Dermis blood vessel endothelial cell (primary cell): ENCODE data around the gene LEPR. TPM values are rescaled to one million over a fixed set of nuclear protein-coding genes. Genes with fewer than 3 reads are reported as not detected.

Source experiments
- DNase-seq: peaks from one replicate; pipeline ENCODE4 v3.0.0; 2010
- total RNA-seq: library from RNA; depleted of rRNA; stranded (reverse); fragments of >200 nt; gene quantifications from 2 replicates; pipeline ENCODE4 v1.2.3, GENCODE V29; 2014

The LEPR gene
- total RNA-seq, 1 donor from 2014 or later: 81.2 TPM

- no peak for DNase-seq
Measured at GRCh38 chr1:65409816-65410326, 10.6 kb upstream of the LEPR start.

DNA sequence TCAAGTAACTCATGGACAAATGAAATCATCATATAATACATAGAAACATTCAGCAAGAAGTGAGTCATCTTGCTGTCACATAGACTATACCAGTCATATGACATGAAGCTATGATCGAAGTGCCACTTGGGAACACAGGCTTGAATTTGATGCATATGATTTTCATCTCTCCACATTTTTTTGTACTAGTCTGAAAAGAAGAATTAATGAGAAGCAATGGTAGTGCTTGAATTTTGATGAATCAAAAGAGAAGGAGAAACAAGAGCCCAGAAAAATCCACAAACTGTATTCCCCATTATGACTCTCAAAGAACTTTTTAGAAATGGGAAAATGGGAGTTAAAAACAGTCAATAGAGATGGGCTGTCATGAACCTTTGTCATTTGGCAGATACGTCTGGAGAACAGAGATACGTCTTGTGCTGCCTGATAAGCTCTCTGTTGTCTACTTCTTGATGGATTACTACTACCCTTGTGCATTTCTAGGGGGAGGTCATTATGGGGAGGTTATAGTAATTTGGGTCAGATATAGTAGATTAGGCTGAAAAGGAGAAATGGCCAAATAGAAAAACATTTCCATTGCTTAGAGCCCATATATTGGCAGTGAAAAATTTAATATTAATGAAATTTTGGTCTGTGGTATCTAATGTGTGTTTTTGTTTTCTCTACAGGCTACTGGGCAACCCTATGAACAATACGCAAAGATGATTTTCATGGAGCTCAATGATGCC lies 8.0 kb upstream of the LEPR start:
- no peak for DNase-seq

DNA sequence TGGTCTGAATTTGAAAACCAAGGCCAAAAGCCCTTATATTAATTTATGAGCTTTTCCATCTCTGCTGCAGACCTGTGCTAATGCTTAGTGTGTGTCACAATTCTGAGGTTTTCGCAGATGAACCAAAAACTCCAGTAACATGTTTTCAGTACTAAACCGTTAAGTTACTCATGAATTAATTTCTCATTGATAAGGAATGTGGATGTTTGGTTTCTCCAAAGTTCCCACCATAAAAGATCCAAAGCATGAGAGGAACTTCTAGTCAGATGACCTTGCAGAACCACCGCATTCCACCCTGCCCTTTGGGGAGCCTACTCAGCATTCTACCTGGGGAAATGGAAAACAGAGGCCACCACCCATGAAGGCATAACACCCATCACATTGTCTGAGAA lies 7.5 kb upstream of the LEPR start:
- no peak for DNase-seq

DNA sequence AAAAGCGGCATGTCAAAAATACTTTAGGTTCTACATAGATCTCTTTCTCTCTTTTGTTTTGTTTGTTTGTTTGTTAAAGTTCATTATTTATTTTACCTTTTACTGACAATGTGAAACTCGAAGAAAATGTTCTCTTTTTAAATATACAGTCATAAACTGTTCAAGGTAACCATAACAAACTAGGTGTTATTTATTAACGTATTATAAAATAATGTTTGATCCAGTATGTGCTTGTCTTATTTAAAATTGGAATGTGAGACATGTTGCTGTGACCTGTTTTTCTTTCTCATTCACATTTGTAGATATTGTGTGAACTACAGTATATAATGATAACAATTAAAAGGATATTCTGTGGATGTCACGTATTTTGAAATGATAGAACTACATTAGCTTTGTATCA lies 5.9 kb upstream of the LEPR start:
- no peak for DNase-seq

DNA sequence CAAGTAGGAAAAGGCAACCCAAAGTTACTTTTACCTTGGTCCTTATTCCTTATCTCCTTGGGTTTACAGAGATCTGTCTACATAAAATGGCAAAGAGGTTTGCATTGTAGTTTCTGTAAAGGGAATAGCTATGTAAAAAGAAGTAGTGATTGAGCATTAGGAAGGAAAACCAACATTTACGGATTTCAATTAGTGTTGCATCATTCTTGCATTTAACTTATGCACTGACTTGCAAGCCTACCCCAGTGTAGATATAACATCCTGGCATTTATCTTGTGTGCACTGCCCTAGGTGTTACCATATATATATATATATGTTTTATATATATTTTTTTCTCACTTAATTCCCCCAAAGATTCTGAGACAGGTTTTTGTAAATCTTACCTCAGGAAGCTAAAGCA lies 3.7 kb upstream of the LEPR start:
- DNase-seq: no peak

GRCh38 chr1:65417729-65418128 lies 2.7 kb upstream of the LEPR start:
- no peak for DNase-seq

DNA sequence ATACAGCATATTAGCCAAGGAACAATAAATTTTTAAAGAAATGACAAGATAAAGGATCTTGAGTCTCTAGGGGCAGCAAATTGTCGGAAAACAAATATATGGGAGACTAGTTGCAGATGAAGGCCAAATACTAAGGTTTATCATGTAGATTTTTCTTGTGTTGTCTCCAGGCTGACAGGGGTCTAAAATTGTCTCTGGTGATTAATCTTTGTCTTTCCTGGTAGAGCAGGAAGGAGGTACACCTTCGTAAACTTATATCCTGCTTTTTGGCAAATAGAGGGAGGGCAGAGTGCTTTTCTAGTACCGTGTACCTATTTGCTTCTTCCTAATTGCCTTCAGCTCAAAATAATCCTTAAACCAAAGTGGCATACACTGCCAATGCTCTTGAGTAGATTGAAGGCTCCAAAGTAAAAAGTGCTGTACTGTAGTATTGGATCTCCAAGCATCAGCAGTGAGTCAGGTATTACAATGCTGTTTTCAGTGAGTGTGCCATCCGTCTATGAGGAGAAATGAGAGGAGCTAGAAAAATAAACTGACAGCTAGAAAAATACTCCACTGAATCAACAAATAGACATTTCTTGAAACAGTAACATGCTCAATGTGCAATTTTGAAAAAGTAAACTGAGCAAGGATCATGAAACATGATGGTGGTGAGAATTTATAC lies 1.8 kb upstream of the LEPR start:
- DNase-seq: no peak

GRCh38 chr1:65419681-65420589 lies 533 bp upstream of the LEPR start:
- peak; percentile 99 for DNase-seq

DNA sequence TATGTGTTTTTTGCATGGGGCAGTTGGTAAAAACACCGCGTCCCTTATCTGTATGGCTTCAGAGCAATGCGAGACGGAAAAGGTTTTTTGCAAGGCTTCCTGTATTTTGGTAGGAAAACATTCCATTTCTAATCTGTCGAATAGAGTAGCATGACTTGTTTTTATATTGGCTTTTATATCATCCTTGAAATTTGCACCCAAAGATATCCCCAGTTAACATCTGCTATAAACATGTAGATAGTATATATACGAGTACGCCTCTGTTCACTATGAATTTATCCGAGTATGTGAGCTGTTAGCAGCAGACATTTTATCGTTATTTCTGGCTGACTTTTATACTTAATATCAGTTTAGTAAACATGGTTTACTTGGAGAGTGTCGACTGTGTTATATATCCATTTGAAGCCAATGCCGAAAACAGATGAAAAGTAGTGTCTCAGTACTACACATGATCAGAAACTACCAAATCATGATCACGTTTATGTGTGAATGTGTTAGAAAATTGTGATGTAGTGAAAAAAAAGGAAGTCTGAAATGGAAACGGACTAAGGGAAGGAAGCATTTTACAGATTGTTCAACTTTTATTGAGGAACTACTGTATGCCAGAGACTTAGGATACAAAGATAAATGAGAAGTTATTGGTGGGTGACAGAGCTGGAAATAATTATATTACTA lies 1.0 kb downstream of the LEPR start:
- DNase-seq: peak; percentile 82

DNA sequence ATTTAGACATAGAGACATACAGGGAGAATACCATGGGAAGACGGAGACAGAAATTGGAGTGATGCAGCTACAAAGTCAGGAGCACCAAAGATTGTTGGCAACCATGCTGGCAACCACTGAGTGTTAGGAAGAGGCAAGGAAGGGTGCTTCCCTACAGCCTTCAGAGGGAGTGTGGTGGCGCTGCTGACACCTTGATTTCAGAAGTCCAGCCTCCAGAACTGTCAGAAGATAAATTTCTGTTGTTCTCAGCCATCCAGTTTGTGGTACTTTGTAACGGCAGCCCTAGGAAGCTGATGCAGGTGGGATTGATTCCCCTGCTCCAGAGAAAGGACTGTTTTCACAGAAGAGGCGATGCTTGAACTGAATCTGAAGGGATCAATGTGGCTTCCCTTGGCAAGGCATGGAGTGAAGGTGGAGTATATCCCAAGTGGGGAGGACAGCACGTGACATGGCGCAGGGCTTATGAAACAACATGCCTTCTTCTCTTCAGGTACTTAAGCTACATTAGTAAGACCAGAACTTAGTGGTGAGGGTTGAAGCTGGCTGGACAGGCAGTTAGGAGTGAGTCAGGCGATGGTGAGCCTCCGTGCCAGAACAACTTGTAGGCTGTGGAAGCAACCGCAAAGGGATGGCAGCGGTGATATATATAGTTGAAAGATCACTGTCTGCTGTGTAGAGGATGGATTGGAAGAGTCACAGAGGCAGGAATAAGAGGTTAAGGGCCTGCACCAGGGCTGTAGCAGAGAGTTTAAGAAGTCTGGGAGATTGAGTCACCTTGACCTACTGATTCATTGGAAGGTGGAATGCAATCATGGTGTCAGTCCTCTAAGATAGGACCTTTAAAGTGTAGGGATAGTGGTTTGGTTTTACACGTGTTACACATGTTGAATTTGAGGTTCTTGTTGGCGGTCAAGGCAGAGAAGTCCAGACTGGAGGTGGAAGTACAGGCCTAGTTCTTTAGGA lies 2.1 kb downstream of the LEPR start:
- DNase-seq: peak; percentile 52

DNA sequence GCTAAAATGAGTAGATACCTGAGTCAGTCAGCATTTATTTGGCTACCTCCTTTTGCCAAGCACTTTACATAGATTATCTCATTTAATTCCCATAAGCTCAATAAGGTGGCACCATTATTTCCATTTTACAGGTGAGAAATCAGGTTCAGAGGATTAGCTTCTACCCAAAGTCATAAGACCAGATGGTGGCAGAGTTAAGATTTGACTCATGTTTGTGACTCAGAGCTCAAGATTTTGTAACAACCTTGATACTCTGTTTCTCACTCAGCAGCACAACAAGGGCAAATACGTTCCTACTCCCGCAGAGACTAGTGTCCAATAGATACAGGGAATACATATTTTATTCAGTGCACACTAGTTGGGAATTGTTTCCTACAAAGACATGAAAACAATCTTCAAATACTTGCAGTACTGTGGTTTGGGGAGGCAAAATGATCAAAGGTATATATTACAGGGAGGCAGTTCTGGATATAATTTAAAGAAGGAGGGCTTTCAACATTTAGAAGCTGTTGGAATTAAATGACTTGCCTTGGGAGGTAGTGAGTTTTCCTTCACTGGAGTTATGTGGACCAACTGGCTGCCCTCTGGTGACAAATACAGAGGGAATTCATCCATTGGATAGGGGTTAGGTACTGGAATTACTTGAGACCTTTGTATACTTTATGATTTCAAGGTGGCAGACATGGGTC lies 3.6 kb downstream of the LEPR start:
- peak; percentile 89 for DNase-seq

GRCh38 chr1:65424573-65424889 lies 4.1 kb downstream of the LEPR start:
- DNase-seq: peak; percentile 26

DNA sequence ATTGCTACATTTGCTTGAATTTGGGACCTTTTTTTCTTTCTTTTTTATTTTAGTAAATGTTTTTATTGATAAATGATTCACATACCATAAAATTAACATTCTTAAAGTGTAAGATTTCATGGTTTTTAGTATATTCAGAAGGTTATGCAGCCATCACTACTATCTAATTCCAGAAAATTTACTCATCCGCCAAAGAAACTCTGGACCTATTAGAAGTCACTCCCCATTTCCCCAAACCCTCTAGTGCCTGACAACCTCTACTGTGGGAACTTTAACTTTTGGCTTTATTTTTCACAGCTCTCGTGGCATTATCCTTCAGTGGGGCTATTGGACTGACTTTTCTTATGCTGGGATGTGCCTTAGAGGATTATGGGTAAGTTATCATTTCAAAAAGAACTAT lies 4.5 kb downstream of the LEPR start:
- DNase-seq: no peak

DNA sequence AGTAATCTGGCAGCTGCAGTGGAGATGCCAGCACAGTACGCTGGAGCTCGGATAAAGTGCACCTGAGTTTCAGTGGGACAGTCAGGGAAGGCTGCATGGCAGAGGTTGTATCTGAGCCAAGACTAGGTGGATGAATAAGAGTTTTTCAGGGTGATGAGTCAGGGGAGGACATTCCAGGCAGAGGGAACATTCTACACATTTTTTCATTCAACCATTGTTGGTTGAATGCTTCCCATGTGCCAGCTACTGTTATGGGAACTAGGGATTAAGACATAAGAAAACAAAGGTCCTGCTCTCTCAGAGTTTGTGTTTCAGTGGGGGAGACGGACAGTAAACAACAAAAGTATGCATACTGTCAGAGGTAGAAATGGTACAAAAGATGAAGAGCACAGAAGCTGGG lies 5.2 kb downstream of the LEPR start:
- peak; percentile 89 for DNase-seq

- no peak for DNase-seq
Measured at GRCh38 chr1:65429078-65429477, 8.6 kb downstream of the LEPR start.

GRCh38 chr1:65429806-65430205 lies 9.3 kb downstream of the LEPR start:
- DNase-seq: peak; percentile 97

- peak; percentile 81 for DNase-seq
Measured at GRCh38 chr1:65431111-65431705, 10.7 kb downstream of the LEPR start.

- no peak for DNase-seq
Measured at GRCh38 chr1:65432918-65433317, 12.4 kb downstream of the LEPR start.

DNA sequence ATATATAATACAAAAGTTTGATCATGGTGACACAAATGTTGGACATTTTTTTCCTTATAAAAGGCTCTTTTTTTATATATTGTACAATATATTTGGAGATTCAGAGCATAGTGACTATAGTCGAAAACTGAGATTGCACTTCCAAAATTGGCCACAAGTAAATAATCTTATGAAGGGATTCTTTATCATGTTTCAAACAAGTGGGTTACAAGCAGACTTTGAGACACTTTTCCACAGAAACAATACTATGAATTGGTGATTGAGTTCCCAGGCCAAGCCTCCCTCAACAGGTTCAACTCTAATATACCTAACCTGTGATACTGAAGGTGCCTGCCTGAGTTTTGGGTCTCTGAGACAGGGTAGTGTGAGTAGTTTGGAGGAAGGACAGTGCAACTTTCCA lies 13.8 kb downstream of the LEPR start:
- DNase-seq: no peak

DNA sequence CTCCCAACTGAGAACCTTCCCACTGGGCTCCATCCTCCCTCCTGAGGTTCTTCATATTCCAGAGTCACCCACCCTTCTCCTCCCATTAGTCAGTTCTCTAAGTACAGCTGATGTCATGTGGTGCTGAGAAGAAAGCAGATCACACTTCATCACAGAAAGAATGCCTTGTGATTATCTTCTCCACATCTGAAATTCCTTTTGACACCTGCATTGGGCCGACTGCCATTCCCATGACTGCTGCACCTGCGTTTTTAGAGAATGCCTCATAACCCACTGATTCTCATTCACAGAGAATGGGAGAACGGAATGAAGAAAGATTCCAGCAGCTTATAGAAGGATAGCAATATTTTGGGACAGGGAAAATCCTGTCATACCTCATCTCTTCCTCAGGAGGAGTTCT lies 14.3 kb downstream of the LEPR start:
- DNase-seq: no peak

GRCh38 chr1:65435987-65436386 lies 15.5 kb downstream of the LEPR start:
- DNase-seq: no peak
